HG03442 (cell line): Measurements from ENCODE around the gene MRPL20.
"Not testable (repeated sequence)": the region's sequence is repeated elsewhere in the genome, so short reads cannot be mapped to it uniquely, and the experiment has no call there.

Experiments
- ATAC-seq: cut with Tn5 transposase; IDR thresholded peaks from one replicate; pipeline ENCODE4 v1.9.1; 2021; ENCODE audit warnings: mild to moderate bottlenecking, moderate library complexity; ENCODE audit not compliant: unreplicated experiment

MRPL20 gene

DNA sequence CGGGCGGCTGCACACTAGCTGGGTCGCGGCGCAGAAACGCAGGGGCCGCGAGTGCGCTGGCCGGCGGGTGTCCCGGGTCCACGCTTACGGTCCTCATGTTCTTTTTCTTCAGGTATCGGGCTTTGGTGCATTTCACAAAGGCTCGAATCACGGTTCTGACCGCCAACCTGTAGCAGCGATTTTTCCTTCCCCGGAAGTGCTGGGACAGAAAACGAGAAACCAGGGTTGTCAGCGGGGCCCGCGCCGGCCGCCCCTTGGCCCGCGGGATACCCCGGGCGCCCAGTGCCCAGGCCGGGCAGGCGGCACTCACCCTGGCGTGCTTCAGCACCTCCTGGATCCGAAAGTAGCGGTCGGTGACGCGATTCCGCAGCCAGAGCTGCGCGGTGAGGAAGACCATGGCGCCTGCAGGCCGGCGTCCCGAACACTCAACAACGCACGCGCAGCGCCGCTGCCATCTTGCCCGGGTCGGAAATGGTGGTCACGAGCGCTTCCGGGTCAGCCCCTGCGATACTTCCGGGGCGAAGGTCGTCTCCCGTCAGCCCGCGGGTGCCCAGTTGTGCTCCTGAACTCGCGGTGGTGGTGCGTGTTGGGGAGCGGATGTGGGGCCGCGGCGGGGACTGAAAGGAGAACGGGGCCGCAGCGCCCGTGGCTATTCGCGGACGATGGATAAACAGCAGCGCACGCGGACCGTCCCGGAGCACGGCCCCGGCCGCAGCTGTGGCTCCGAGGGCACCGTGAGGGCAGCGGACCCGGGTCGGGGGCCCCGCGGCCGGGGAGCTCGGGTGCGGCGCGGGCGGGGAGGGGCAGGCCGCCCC, at the start of gene MRPL20:
MRPL20 (minus strand) TSS at position 473 of the 815 bp plus-strand sequence; CDS start at position 397, 76 bp downstream.
- peak; percentile 90 for ATAC-seq

DNA sequence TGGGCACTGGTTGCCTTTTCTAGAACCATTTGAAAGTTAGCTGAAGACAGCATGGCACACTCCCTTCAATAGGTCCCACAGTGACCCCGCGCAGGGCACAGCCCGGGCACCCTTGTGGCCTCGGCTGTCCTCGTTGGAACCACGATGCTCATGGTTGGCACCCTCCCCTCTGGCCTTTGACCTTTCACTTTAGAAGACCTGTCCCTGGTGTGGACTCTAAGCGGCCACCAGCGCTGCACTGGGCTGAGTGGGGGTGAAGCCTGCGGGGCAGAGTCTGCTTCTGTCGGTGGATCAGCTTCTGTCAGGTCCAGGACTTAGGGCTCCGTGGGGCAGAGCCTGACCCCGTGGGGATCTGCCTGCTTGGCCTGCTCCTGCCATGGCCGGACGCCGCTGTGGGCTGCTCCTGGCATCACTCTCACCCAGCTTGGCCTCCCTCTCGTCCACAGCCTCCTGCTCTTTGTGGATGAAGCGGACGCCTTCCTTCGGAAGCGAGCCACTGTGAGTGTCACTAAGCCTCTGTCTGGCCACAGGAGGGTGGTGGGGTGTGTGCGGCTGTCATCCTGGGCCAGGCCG, 49.7 kb upstream of the MRPL20 start:
- not testable (repeated sequence) for ATAC-seq

DNA sequence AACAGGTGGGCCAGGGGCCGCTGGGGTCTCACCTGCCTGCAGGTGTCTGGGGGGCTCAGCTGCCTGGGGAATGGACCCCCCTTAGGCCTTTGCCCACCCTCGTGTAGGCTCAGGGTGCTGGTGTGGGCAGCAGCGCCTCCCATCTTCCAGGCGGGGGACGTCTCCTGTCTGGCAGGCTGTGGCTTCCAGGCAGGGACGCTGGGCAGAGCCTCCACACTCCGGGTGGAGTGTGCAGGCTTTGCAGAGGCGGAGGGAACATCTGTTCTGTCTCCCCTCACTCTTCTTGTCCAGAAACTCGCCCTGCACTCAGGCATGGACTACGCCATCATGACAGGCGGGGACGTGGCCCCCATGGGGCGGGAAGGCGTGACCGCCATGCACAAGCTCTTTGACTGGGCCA, 48.8 kb upstream of the MRPL20 start:
- ATAC-seq = not testable (repeated sequence)

- ATAC-seq = no peak
These were observed 48.3 kb upstream of the MRPL20 start for GRCh38 chr1:1455366-1455884.

DNA sequence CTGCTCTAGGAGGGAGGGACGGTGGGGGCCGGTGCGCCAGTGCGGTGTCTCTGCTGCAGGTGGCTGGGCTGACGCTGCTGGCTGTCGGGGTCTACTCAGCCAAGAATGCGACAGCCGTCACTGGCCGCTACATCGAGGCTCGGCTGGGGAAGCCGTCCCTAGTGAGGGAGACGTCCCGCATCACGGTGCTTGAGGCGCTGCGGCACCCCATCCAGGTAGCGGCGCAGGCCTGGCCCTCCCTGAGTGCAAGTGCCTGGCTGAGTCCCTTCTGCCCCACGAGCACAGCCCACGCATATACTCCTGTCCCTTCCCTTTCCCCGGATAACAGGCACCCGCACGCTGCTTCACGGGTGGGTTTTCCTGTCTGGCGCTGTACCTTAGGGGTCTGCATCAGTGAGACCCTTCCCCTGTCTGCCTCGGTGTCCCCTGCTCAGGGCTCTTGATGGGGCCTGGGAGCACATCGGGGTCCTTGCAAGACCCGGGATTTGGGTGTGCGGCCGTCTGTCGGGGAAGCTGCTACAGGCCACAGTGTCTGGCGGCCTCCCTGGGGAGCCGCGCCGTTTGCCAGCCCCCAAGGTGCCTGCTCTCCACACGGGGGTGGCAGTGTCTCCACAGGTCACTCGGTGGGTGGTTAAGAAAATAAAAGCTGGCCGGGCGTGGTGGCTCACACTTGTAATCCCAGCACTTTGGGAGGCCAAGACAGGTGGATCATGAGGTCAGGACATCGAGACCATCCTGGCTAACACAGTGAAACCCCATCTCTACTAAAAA, 47.4 kb upstream of the MRPL20 start:
- not testable (repeated sequence) for ATAC-seq

DNA sequence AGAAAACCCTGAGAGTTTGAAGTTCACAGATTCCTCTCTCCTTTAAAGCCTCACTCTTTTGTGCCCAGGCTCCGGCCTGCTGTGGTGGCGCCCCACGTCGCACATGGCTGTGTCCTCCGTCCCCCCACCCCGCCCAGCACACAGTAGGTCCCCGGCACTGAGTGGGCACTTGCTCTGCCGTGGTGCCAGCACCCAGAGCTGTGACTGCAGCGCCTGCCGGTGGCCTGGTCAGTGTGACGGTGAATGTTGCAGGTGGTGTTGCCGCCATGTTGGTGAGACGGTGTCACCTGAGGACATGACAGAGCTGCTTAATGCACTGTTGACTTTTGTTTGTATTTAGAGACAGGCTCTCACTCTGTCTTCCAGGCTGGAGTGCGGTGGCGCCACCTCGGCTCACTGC, 45.8 kb upstream of the MRPL20 start:
- no peak for ATAC-seq

DNA sequence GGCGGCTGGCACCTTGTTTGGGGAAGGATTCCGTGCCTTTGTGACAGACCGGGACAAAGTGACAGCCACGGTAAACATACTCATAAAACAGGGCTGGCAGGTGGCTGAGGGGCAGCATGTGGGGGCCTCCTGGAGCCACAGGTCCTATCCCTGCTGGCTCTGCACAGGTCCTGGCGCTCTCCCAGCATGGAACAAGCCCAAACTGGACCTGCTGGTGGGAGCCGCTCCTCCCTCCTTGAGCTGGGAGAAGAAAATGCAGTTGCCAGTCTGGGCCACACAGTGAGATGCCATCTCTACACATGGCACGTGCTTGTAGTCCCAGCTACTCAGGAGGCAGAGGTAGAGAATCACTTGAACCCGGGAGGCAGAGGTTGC, 45.3 kb upstream of the MRPL20 start:
- ATAC-seq = not testable (repeated sequence)

DNA sequence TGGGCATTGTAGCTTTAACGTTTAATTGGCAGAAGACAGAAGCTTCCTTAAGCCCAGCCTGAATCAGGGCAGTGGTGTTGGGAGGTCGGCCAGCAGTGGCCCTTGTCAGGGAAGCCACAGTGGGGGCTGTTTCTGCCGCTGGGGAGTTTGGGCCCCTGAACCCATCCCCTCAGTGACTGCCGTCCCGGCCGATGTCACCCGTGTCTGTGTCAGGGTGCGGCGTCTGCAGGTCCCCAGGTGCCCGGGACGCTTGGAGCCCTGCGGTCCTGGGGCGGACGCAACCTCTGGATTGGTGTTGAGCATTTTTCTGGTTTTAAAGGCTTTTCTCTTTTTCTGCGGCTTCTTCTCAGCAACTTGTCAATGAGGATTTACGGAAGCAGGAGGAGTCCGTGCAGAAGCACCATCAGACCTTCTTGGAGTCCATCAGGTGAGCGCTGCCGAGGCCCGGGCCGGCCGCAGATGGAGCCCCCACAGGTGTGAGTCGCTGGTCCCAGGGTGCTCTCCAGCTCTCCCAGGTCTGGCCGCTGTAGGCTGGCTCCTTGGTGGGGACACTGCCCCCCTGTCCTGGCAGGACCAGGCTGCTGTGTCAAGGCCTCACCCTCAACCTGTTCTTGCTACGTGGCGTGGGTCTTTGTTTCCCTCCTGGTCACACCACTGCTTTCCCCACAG, 44.7 kb upstream of the MRPL20 start:
- ATAC-seq = no peak

DNA sequence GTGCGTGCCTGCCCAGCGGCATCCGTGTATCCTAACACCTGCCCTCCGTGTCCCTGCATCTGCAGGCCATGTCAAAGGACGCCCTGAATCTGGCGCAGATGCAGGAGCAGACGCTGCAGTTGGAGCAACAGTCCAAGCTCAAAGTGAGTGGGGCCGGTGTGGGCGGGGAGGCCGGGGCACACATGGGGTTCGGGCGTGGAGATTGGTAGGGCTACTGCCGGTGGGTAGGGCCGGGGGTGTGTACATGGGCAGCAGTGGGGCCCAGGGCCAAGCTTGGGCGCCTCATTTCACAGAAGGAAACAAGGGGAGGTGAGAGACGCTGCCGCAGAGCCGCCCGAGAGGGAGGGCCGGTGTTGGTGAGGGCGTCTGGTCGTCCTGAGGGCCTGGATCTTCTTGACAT, 43.5 kb upstream of the MRPL20 start:
- not testable (repeated sequence) for ATAC-seq

DNA sequence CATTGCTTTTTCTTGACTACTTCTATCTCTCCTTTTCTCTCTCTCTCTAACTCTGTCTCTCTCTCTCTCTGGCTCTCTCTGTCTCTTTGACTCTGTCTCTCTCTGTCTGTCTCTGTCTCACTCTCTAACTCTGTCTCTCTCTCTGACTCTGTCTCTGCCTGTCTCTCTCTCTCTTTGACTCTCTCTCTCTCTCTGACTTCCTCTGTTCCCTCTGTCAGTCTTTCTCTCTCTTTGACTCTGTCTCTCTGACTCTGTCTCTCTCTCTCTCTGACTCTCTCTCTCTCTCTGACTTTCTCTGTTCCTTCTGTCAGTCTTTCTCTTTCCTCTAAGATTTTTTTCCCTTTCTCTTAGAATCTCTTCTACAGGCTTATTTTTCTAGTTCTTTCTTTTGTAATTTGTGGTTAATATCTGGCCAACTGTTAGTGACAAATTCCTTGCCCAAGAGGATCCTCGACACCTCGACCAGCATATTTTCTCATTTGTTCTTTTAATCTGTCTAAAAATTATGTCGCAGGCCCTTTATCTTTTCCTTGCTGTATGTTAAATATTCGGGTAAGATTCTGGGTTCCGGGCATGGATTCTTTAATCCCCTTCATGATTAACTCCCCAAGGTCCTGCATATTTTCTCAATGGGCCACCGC, 42.1 kb upstream of the MRPL20 start, which contains the start of gene ATAD3C:
ATAD3C (plus strand) TSS at position 591 of the 641 bp plus-strand sequence. CDS start 995 bp downstream, outside the sequence.
- ATAC-seq = no peak

GRCh38 chr1:1446631-1447030, 39.5 kb upstream of the MRPL20 start:
- ATAC-seq = not testable (repeated sequence)

- no peak for ATAC-seq
These were observed 35.1 kb upstream of the MRPL20 start for GRCh38 chr1:1442069-1442770.

GRCh38 chr1:1441002-1441888, 34.2 kb upstream of the MRPL20 start:
- ATAC-seq = no peak

- no peak for ATAC-seq
These were observed 33.3 kb upstream of the MRPL20 start for GRCh38 chr1:1440262-1441001.

DNA sequence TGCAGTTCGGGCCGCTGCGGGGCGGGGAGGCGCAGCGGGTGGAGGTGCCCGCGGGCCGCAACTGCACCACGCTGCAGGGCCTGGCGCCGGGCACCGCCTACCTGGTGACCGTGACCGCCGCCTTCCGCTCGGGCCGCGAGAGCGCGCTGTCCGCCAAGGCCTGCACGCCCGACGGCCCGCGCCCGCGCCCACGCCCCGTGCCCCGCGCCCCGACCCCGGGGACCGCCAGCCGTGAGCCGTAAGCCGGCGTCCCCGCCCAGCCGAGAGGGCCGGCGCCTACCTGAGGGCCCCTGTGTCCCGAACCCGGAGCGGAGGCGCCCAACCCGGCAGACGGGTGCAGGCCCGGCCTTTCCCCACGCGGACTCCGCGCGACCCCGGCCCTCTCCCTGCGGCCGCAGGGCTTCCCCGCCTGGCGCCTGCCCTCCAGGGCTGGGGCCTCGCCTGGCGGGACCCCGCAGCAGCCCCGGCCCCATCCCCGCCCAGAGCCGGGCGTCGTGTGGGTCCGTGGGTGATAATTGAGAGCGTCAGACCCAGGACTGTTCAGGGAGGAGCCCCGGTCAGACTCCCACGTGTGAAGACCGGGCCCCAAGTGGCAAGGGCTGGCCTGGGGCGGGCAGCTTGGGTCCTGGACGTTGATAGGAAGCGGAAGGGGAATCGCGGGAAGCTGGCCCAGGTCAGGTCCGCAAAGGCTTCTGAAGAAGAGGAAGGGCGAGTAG, 32.6 kb upstream of the MRPL20 start:
- no peak for ATAC-seq

DNA sequence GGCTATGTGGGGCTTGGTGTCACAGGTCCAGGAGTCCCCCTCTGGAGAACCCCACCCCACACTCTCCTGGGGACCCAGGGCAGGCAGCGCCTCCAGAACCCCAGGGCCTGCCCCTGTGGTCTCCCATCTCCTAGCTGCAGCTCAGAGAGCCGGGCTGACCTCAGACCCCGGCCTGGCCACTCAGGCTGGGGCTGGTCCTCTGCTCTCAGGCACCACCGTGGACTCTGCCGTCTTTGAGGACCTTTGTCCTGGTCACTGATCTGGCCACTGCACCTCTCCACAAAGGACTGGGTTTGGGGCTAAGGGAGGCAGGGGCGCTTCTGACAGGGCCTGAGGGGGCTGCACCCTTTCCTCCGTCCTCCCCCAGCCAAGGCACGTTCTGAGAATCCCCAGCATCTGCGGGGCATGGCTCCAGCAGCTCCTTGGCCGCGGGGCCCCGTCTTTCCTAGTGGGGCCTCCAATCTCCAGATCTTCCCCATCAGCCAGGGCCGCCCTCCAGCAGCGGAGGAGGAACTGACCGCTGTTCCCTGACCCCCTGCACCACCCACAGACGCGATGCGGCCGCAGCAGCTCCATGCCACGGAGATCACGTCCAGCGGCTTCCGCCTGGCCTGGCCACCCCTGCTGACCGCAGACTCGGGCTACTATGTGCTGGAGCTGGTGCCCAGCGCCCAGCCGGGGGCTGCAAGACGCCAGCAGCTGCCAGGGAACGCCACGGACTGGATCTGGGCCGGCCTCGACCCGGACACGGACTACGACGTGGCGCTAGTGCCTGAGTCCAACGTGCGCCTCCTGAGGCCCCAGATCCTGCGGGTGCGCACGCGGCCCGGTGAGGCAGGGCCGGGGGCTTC, 31.7 kb upstream of the MRPL20 start:
- ATAC-seq = no peak
